ENCODE results near the gene HIGD2A.

The HIGD2A gene

DNA sequence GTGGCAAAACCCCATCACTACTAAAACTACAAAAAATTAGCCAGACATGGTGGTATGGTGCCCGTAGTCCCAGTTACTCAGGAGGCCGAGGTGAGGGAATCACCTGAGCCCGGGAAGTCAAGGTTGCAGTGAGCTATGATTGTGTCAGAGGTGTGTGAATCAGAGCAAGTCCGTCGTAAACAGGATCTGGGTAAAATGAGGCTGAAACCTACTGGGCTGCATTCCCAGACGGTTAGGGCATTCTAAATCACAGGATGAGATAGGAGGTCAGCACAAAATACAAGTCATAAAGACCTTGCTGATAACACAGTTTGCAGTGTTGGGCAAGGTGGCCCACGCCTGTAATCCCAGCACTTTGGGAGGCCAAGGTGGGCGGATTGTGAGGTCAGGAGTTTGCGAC lies 29.7 kb downstream of the HIGD2A start:
- no peak for DNase-seq

DNA sequence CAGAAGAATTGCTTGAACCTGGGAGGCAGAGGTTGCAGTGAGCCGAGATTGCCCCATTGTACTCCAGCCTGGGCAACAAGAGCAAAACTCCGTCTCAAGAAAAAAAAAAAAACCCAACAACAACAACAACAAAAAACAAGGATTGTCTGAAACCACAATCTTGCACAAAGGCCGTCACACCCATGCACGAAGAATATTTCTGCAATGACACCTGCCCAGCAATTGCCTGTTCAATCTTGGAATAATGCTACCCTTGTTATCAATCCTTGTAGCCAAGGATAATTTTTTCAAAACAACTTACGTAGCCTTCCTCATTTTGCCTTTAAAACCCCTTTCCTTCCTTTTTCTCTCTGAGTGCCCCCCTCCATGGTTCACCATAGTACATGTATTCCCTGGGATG lies 31.5 kb downstream of the HIGD2A start:
- no peak for DNase-seq

DNA sequence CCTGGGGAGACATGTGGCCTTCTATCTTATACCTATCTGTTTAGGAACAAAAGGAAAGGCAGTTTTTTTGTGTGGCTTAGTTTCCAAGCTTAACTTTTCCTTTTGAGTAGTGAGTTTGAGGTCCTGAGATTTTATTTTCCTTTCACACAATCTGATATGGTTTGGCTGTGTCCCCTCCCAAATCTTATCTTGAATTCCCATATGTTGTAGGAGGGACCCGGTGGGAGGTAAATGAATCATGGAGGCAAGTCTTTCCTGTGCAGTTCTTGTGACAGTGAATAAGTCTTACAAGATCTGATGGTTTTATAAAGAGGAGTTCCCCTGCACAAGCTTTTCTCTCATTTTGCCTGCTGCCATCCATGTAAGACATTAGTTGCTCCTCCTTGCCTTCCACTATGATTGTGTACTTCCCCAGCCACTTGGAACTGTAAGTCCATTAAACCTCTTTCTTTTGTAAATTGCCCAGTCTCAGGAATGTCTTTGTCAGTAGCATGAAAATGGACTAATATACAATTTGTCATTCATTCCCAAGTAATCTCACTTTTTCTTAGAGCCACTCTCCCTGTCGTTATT lies 32.5 kb downstream of the HIGD2A start:
- no peak for DNase-seq

DNA sequence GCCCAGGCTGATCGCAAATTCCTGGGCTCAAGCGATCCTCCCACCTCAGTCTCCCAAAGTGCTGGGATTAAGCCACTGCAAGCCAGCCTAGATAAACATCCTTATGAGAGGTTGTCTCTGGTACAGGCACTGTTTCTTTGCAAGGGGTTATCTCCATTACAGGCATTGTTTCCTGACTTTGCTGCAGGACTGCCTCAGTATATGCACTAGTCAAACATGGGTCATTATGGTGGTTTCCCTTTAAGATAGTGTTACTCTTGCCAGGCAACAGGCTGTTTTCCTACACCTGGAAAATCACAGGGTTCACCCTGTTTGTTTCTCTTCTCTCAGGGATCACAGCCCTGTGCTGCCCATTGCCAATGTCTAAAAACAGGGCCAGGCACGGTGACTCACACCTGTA lies 35.6 kb downstream of the HIGD2A start:
- no peak for DNase-seq

DNA sequence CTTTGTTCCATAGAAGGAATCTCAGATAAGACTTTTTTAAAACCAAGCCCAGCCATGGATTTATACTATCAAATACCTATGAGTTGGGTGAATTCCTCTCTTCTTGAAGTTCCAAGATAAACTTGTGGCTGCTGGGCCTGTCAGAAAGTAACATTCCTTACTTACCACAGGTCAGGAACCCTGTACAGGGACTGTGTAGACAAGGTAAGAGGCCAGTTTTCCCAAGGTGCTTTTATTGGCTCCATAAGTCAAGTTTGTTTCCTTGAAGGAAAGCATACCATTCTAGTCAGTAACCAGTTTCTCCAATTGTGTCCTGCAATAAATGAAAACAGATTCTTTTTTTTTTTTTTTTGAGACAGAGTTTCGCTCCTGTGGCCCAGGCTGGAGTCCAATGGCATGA lies 36.6 kb downstream of the HIGD2A start:
- DNase-seq: no peak

DNA sequence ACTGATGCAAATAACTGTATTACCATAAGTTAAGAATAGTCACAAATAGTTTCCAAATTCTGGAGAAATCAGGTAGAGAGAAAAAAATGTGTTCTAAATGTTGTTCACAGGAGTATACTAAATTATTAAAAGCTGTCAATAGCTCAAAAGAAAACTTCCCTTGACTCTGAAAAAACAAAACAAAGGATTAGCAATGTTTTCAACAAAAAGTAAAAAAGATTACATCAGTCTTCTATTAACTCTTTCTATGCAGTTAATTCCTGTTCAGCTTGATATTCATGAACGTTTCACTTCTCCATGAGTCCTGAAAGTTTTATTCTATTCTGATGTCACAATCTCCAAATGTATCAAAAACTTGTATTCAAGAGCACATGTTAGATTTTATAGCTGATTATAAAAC lies 37.2 kb downstream of the HIGD2A start:
- DNase-seq: no peak

DNA sequence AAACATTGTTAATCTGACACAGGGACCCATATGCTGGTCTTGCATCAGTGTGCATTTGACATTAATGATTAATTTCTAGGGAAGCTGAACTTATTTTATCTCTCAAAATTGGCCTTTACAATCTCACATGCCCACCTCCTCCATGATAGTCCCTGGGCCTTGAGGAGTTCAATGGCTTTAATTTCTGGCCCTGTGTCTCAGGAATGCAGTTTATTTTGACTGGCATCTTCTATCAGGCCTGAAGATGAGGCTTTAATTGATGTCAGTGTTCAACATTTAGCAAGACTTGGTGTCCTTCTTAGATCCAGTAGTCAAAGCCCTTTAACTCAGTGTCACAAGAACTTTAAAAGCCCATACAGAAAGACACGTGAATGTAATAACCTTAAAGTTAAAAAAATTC lies 38.3 kb downstream of the HIGD2A start:
- DNase-seq: no peak

DNA sequence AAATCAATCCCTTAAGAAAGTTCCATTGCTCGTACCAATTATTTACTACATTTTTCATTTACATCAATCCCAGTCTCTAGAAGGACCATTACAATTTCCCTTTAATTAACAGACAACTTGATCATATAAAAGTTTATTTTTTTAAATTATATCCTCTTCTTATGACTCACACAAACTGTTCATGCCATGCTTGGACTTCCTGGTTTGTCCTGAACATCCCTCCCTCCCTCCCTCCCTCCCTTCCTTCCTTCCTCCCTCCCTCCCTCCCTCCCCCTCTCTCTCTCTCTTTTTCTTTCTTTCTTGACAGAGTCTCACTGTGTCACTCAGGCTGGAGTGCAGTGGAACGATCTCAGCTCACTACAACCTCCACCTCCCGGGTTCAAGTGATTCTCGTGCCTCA lies 39.4 kb downstream of the HIGD2A start:
- no peak for DNase-seq

DNA sequence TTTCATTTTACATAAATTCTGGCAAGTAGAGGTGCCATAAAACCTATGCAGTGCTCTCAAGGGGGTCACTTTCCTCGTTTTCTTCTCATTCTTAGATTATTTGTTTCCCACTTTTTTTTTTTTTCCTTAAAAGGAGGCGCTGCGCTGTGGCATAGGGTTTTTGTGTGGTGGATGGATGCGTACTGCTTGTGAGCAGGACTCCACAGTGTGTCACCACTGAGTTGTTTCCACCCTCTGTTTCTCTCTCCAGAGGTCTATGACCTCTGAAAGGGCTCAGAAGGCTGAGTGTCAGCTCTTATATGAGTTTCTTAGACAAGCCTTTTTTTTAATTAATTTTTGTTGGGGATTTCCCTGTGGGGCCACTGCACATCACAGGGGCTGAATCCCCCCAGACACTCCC lies 41.4 kb downstream of the HIGD2A start:
- DNase-seq: no peak

DNA sequence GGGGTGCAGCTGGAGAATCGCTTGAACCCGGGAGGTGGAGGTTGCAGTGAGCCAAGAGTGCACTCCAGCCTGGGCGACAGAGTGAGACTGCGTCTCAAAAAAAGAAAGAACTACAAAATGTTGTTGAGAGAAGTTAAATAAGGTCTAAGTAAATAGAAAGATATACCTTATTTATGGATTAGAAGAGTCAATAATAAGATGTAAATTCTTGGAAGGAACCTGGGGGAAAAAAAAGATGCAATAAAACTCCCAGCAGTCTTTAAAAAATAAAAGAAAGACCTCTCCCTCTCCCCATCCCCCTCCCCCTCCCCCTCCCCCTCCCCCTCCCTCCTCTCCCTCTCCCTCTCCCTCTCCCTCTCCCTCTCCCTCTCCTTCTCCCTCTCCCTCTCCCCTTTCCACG lies 44.2 kb downstream of the HIGD2A start:
- DNase-seq: no peak

DNA sequence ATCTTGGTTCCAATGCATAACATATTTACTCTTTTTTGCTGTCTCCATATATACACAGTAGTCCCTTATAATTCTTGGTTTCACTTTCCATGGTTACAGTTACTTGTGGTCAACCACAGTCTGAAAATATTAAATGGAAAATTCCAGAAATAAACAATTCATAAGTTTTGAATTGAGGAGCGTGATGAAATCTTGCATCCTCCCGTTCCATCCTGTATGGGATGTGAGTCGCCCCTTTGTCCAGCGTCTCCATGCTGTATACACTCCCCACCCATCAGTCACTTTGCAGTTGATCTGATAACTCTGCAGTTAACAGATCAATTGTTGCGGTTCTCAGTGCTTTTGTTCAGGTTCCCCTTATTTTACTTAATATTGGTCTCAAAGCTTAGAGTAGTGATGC lies 48.1 kb downstream of the HIGD2A start:
- no peak for DNase-seq

DNA sequence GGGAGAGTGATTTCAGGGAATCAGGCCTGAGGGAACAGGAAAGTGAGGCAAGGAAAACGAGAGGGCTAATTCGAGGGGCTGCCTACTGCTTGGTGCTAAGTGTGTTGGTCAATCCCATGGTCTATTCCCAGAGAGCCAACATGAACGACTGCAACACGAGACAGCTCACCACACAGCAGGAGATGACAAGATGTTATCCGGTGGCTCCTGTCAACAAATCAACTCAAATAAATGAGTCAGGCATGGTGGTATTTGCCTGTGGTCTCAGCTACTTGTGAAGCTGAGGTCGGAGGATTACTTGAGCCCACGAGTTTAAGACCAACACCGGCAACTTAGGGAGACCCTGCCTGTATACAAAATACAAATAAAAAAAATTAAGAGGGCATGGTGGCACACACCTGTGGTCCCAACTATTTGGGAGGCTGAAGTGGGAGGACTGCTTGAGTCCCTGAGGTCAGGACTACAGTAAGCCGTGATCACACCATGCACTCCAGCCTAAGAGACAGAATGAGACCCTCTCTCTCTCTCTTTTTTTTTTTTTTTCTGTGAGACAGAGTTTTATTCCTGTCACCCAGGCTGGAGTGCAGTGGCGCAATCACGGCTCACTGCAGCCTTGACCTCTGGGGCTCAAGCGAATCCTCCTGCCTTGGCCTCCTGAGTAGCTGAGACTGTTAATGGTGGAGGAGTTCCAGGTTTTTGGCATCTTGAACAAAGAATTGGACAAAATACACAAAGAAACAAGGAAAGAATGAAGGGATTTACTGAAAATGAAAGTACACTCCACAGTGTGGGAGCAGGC lies 50.6 kb downstream of the HIGD2A start:
- no peak for DNase-seq

Measured in NCI-H1436 (cell line).